Liver (tissue), 9 donors: ENCODE results near the gene CDH15. TPM values are rescaled to one million over a fixed set of nuclear protein-coding genes. Genes with fewer than 3 reads are reported as not detected.

Source experiments
- DNase-seq: peaks from one replicate; pipeline ENCODE4 v3.0.0-alpha.2; 2017; ENCODE audit warnings: low spot score
- H3K27ac ChIP-seq, 2 donors: one replicate each; pipeline ENCODE4 v1.7.0; 2013; ENCODE audit warnings: inconsistent platforms in 2 of 2, low read length in 2 of 2, control low read depth in 1 of 2, low read depth in 1 of 2, mild to moderate bottlenecking in 1 of 2
- H3K27me3 ChIP-seq, 4 donors: one replicate each; pipeline versions ENCODE4 v1.6.1 to v1.7.0; 2013; ENCODE audit warnings: low read length in 3 of 4, inconsistent platforms in 1 of 4, mild to moderate bottlenecking in 1 of 4, moderate library complexity in 1 of 4; ENCODE audit not compliant: control insufficient read depth in 4 of 4, insufficient read depth in 4 of 4
- H3K36me3 ChIP-seq, 4 donors: one replicate each; pipeline versions ENCODE4 v1.6.1 to v1.7.0; 2013; ENCODE audit warnings: low read length in 3 of 4, mild to moderate bottlenecking in 3 of 4, low read depth in 1 of 4, moderate library complexity in 1 of 4; ENCODE audit not compliant: control insufficient read depth in 4 of 4, insufficient read depth in 3 of 4
- H3K4me1 ChIP-seq, 4 donors: one replicate each; pipeline versions ENCODE4 v1.6.1 to v1.7.0; 2013; ENCODE audit warnings: low read length in 3 of 4, mild to moderate bottlenecking in 3 of 4, moderate library complexity in 1 of 4; ENCODE audit not compliant: control insufficient read depth in 4 of 4, insufficient read depth in 4 of 4
- H3K4me3 ChIP-seq, 3 donors: one replicate each; pipeline versions ENCODE4 v1.6.1 to v1.7.0; 2013; ENCODE audit warnings: low read length in 3 of 3, control low read depth in 1 of 3, low read depth in 1 of 3, mild to moderate bottlenecking in 1 of 3
- H3K9ac ChIP-seq, 2 donors: one replicate each; pipeline ENCODE4 v1.7.0; 2013; ENCODE audit warnings: low read length in 2 of 2, mild to moderate bottlenecking in 2 of 2, moderate library complexity in 2 of 2, control low read depth in 1 of 2, low read depth in 1 of 2
- H3K9me3 ChIP-seq, 4 donors: one replicate each; pipeline versions ENCODE4 v1.6.1 to v1.7.0; 2013; ENCODE audit warnings: low read length in 3 of 4; ENCODE audit not compliant: control insufficient read depth in 4 of 4
- ATF3 ChIP-seq: IDR thresholded peaks from 2 replicates; pipeline ENCODE4 v1.6.1; 2016; ENCODE audit warnings: antibody characterized with exemption
- CTCF ChIP-seq: fragments of 150-350 bp; IDR thresholded peaks from 2 replicates; pipeline ENCODE4 v1.5.1; 2017; ENCODE audit warnings: improper control_type of control experiment, low read depth, low read length; ENCODE audit not compliant: missing input control
- EGR1 ChIP-seq, 2 donors: IDR thresholded peaks; 2 replicates each; pipeline ENCODE4 v1.6.1; 2016 to 2018; ENCODE audit warnings: antibody characterized with exemption in 2 of 2, low read depth in 2 of 2
- FOXA1 ChIP-seq: IDR thresholded peaks from 2 replicates; pipeline ENCODE4 v1.6.1; 2016; ENCODE audit warnings: antibody characterized with exemption
- FOXA2 ChIP-seq: IDR thresholded peaks from 2 replicates; pipeline ENCODE4 v1.6.1; 2016; ENCODE audit warnings: antibody characterized with exemption
- GABPA ChIP-seq, 2 donors: IDR thresholded peaks in 1 of 2; conservative IDR thresholded peaks in 1 of 2; 2 replicates each; pipeline ENCODE4 v1.6.1; 2016; ENCODE audit warnings: antibody characterized with exemption in 2 of 2, mild to moderate bottlenecking in 1 of 2, moderate library complexity in 1 of 2
- HNF4A ChIP-seq, 2 donors: conservative IDR thresholded peaks; 2 replicates each; pipeline ENCODE4 v1.6.1; 2016; ENCODE audit warnings: antibody characterized with exemption in 2 of 2, mild to moderate bottlenecking in 2 of 2
- HNF4G ChIP-seq: IDR thresholded peaks from 2 replicates; pipeline ENCODE4 v1.6.1; 2016; ENCODE audit warnings: antibody characterized with exemption
- MAX ChIP-seq: IDR thresholded peaks from 2 replicates; pipeline ENCODE4 v1.6.1; 2016; ENCODE audit warnings: antibody characterized with exemption
- NR2F2 ChIP-seq: IDR thresholded peaks from 2 replicates; pipeline ENCODE4 v1.6.1; 2016; ENCODE audit warnings: antibody characterized with exemption
- RAD21 ChIP-seq, 2 donors: IDR thresholded peaks; 2 replicates each; pipeline ENCODE4 v1.6.1; 2016; ENCODE audit warnings: antibody characterized with exemption in 2 of 2, mild to moderate bottlenecking in 2 of 2
- REST ChIP-seq: IDR thresholded peaks from 2 replicates; pipeline ENCODE4 v1.6.1; 2016; ENCODE audit warnings: antibody characterized with exemption, mild to moderate bottlenecking
- RXRA ChIP-seq, 2 donors: IDR thresholded peaks; 2 replicates each; pipeline ENCODE4 v1.6.1; 2017 to 2018; ENCODE audit warnings: antibody characterized with exemption in 2 of 2, mild to moderate bottlenecking in 1 of 2
- SP1 ChIP-seq: IDR thresholded peaks from 2 replicates; pipeline ENCODE4 v1.6.1; 2018; ENCODE audit warnings: antibody characterized with exemption, mild to moderate bottlenecking
- TAF1 ChIP-seq: conservative IDR thresholded peaks from 2 replicates; pipeline ENCODE4 v1.6.1; 2016; ENCODE audit warnings: antibody characterized with exemption, mild to moderate bottlenecking
- YY1 ChIP-seq: IDR thresholded peaks from 2 replicates; pipeline ENCODE4 v1.6.1; 2016; ENCODE audit warnings: antibody characterized with exemption, mild to moderate bottlenecking
- WGBS: extraction: QIAGEN DNeasy Blood & Tissue Kit; methylation state at CpG from one replicate; pipeline ENCODE4 v1.1.7; 2013; 5-methylcytosine and 5-hydroxymethylcytosine counted together
- polyA plus RNA-seq, 2 donors: library from polyadenylated mRNA; stranded (reverse) in 1 of 2; unstranded in 1 of 2; fragments of 200-250 nt in 1 of 2; fragments of >200 nt in 1 of 2; fragmentation: Nextera tagmentation in 1 of 2; extraction: Ambion mirVana in 1 of 2; gene quantifications; one replicate each; pipeline versions ENCODE4 v1.2.1 to v1.2.3, GENCODE V29; 2013 to 2015
- total RNA-seq, 2 donors: library from RNA; depleted of rRNA; stranded (reverse); fragments of >200 nt; gene quantifications; one replicate each; pipeline ENCODE4 v1.2.3, GENCODE V29; 2014
- TF ChIP-seq, protein P1 (sequence below): IDR thresholded peaks from 2 replicates; pipeline ENCODE4 v1.6.1; 2016; ENCODE audit warnings: antibody characterized with exemption
- donor health status: healthy.
- donor health status: healthy.
- donor health status: healthy.
- donor health status: healthy.
- donor health status: healthy.

CDH15 gene
- total and polyA plus RNA-seq, 4 donors = 0.12 TPM; not detected in 3

GRCh38 chr16:89184677-89184932 is 13.1 kb downstream of the CDH15 start:
- no peak overlapping the region for H3K9ac ChIP-seq
- H3K4me1 ChIP-seq = no peaks in the 10 kb centered on the region
- no peaks in the 10 kb centered on the region for H3K9me3 ChIP-seq
- no peak for DNase-seq
- whole genome bisulfite sequencing = 62% methylated on average over 9 of the region's 9 CpGs
- H3K36me3 ChIP-seq = no peaks in the 10 kb centered on the region
- no peaks in the 10 kb centered on the region for H3K27me3 ChIP-seq
- H3K4me3 ChIP-seq = no peak overlapping the region
- no peak overlapping the region for H3K27ac ChIP-seq
- no peak for TF ChIP-seq RAD21 (IDR thresholded peaks at IDR 0.05)
- no peak for TF ChIP-seq FOXA2
- TF ChIP-seq MAX = no peak
- no peak for TF ChIP-seq TAF1
- TF ChIP-seq REST = no peak
- no peak for TF ChIP-seq EGR1 (IDR thresholded peaks at IDR 0.05; ENCODE audit: low read depth in 2 of 2)
- TF ChIP-seq YY1 = no peak
- no peak for TF ChIP-seq HNF4A (conservative IDR thresholded peaks at IDR 0.05)
- no peak for TF ChIP-seq FOXA1
- TF ChIP-seq GABPA (IDR thresholded peaks at IDR 0.05 in 1 of 2, conservative IDR thresholded peaks at IDR 0.05 in 1 of 2) = no peak
- no peak for TF ChIP-seq ATF3
- no peak for TF ChIP-seq CTCF
- no peak for TF ChIP-seq NR2F2
- no peak for TF ChIP-seq SP1
- no peak for TF ChIP-seq HNF4G
- TF ChIP-seq RXRA (IDR thresholded peaks at IDR 0.05) = no peak
- TF ChIP-seq, protein P1, sequence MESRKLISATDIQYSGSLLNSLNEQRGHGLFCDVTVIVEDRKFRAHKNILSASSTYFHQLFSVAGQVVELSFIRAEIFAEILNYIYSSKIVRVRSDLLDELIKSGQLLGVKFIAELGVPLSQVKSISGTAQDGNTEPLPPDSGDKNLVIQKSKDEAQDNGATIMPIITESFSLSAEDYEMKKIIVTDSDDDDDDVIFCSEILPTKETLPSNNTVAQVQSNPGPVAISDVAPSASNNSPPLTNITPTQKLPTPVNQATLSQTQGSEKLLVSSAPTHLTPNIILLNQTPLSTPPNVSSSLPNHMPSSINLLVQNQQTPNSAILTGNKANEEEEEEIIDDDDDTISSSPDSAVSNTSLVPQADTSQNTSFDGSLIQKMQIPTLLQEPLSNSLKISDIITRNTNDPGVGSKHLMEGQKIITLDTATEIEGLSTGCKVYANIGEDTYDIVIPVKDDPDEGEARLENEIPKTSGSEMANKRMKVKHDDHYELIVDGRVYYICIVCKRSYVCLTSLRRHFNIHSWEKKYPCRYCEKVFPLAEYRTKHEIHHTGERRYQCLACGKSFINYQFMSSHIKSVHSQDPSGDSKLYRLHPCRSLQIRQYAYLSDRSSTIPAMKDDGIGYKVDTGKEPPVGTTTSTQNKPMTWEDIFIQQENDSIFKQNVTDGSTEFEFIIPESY = no peak
